AG04449 (cell line): ENCODE data around the gene GAB2.
A peak's percentile ranks its signal among the peaks of the same experiment; 100 is the strongest.

Experiments used
- CTCF ChIA-PET: fragments of 350-600 bp; formaldehyde crosslinking; extraction: SDS; loops from one replicate; lab custom pipeline; 2021; ENCODE audit warnings: antibody characterized with exemption; lab: Yijun Ruan, JAX
- POLR2A ChIA-PET: fragments of 400-600, 350-600 bp; formaldehyde crosslinking; extraction: SDS; loops from one replicate; lab custom pipeline; 2020; ENCODE audit warnings: antibody characterized with exemption, inconsistent platforms; lab: Yijun Ruan, JAX
- DNase-seq: peaks from one replicate; pipeline ENCODE4 v3.0.0-alpha.2; 2010; ENCODE audit warnings: low read depth, low spot score
- H3K4me3 ChIP-seq: 2 replicates; pipeline ENCODE4 v1.5.1; 2011; ENCODE audit warnings: low read depth, mild to moderate bottlenecking, control low read depth, low read length
- CTCF ChIP-seq: IDR thresholded peaks from one replicate; pipeline ENCODE4 v1.5.1; 2011; ENCODE audit warnings: mild to moderate bottlenecking, moderate library complexity, low read length, control low read depth, inconsistent platforms; ENCODE audit not compliant: insufficient read depth; ENCODE audit errors: missing control alignments

Gene GAB2

GRCh38 chr11:78444726-78445125 is 27.1 kb upstream of the GAB2 start:
- no peak for DNase-seq
- H3K4me3 ChIP-seq, result no peak overlapping the region
- ChIA-PET POLR2A (no interaction called here), CTCF (interaction anchor here (0.7 to 1.2 kb wide), 3 partner anchors 9 to 26 kb away, joined by 3 to 5 read pairs (median 4); no protein-coding TSS in a partner anchor)
- TF ChIP-seq CTCF, result no peak

- H3K4me3 ChIP-seq, result no peak overlapping the region
- TF ChIP-seq CTCF, result no peak
- POLR2A ChIA-PET, result no interaction called here
- CTCF ChIA-PET, result no interaction called here
- no peak for DNase-seq
These were observed 24.3 kb upstream of the GAB2 start for GRCh38 chr11:78441956-78442355.

GRCh38 chr11:78438298-78438975 is 20.8 kb upstream of the GAB2 start:
- no peak overlapping the region for H3K4me3 ChIP-seq
- DNase-seq, result no peak
- no peak for TF ChIP-seq CTCF
- POLR2A ChIA-PET, result no interaction called here
- CTCF ChIA-PET, result no interaction called here

- TF ChIP-seq CTCF, result no peak
- DNase-seq, result no peak
- POLR2A ChIA-PET, result no interaction called here
- CTCF ChIA-PET, result interaction anchor here (0.7 to 4.5 kb wide), 6 partner anchors 8 to 205 kb away, joined by 3 to 30 read pairs (median 4); no protein-coding TSS in a partner anchor
- no peak overlapping the region for H3K4me3 ChIP-seq
These were observed 15.3 kb upstream of the GAB2 start for GRCh38 chr11:78432956-78433355.

GRCh38 chr11:78432058-78432515 is 14.5 kb upstream of the GAB2 start:
- POLR2A ChIA-PET, result no interaction called here
- DNase-seq, result no peak
- CTCF ChIA-PET, result interaction anchor here (0.7 to 5.9 kb wide), 9 partner anchors 9 to 284 kb away, joined by 3 to 32 read pairs (median 6); partner anchors contain the start of gene GAB2
- H3K4me3 ChIP-seq, result no peak overlapping the region
- TF ChIP-seq CTCF, result peak; percentile 27

GRCh38 chr11:78429660-78430059 is 12.0 kb upstream of the GAB2 start:
- no peak overlapping the region for H3K4me3 ChIP-seq
- no peak for TF ChIP-seq CTCF
- DNase-seq, result no peak
- CTCF ChIA-PET, result interaction anchor here (4.0 to 5.9 kb wide), 3 partner anchors 8 to 134 kb away, joined by 17 to 32 read pairs (median 30); partner anchors contain the start of gene GAB2
- POLR2A ChIA-PET, result no interaction called here
